ENCODE results near the gene PTGDS. TPM values are rescaled to one million over a fixed set of nuclear protein-coding genes. Genes with fewer than 3 reads are reported as not detected.

PTGDS gene
- total RNA-seq, 3 donors from 2014 or later (not counting 1 experiment from before 2014, with no cell fraction given): 157 to 361 (median 296) TPM

GRCh38 chr9:136947028-136947891 is 30.0 kb upstream of the PTGDS start:
- no peak for DNase-seq
- Mint-ChIP-seq H3K9me3 (no peaks in the 10 kb centered on the region), H3K4me3 (peak overlapping the region; percentile 21), H3K4me1 (peaks cover 7 to 33% of the 10 kb centered on the region in 2 donors), H3K27me3 (ENCODE audit: low read depth in 2 of 2) (no peaks in the 10 kb centered on the region), H3K27ac (peak overlapping the region in 1 of 2 donors; percentile 67), H3K36me3 (no peaks in the 10 kb centered on the region)
- no peaks in the 10 kb centered on the region for H3K27me3 ChIP-seq (ENCODE audit: control insufficient read depth, insufficient read depth, low read length)
- no peak overlapping the region for H3K27ac ChIP-seq (ENCODE audit: low read length)
- no peak for ATAC-seq
- H3K36me3 ChIP-seq (ENCODE audit: control insufficient read depth, insufficient read depth, low read length): peaks cover 7% of the 10 kb centered on the region
- no peak overlapping the region for H3K4me3 ChIP-seq (ENCODE audit: low read length)
- peaks cover 68% of the 10 kb centered on the region for H3K4me1 ChIP-seq (ENCODE audit: control insufficient read depth, insufficient read depth, low read length)
- intact Hi-C loops (cut with micrococcal nuclease): no loop called here
- no peak for TF ChIP-seq CTCF (IDR thresholded peaks at IDR 0.05)
- no peaks in the 10 kb centered on the region for H3K9me3 ChIP-seq (ENCODE audit: control insufficient read depth, insufficient read depth, low read length)
- whole genome bisulfite sequencing (ENCODE audit: insufficient coverage): 89% methylated on average over 26 of the region's 26 CpGs

GRCh38 chr9:136947955-136948510 is 29.3 kb upstream of the PTGDS start:
- no peaks in the 10 kb centered on the region for H3K9me3 Mint-ChIP-seq
- Histone ChIP-seq H3K36me3 (ENCODE audit: control insufficient read depth, insufficient read depth, low read length) (no peaks in the 10 kb centered on the region), H3K9me3 (ENCODE audit: control insufficient read depth, insufficient read depth, low read length) (no peaks in the 10 kb centered on the region), H3K4me3 (ENCODE audit: low read length) (no peak overlapping the region), H3K4me1 (ENCODE audit: control insufficient read depth, insufficient read depth, low read length) (peaks cover 63% of the 10 kb centered on the region), H3K27me3 (ENCODE audit: control insufficient read depth, insufficient read depth, low read length) (no peaks in the 10 kb centered on the region), H3K27ac (ENCODE audit: low read length) (peak overlapping the region; percentile 1)
- H3K4me3 Mint-ChIP-seq: peak overlapping the region; percentile 85
- ATAC-seq (no peak), DNase-seq (peak in 1 of 2 donors; percentile 48)
- intact Hi-C loops (cut with micrococcal nuclease): loop anchor here (2.0 kb wide), 2 partner anchors 45 to 87 kb away; partner anchors contain the start of gene PAXX
- WGBS (ENCODE audit: insufficient coverage): 47% methylated on average over 15 of the region's 15 CpGs
- peak overlapping the region; percentile 81 to 92 for H3K27ac Mint-ChIP-seq
- peaks cover 7 to 33% of the 10 kb centered on the region in 2 donors for H3K4me1 Mint-ChIP-seq
- H3K27me3 Mint-ChIP-seq (ENCODE audit: low read depth in 2 of 2): no peaks in the 10 kb centered on the region
- no peaks in the 10 kb centered on the region for H3K36me3 Mint-ChIP-seq
- peak; percentile 14 for TF ChIP-seq CTCF (IDR thresholded peaks at IDR 0.05)

- 17% methylated on average over 16 of the region's 22 CpGs for WGBS (ENCODE audit: insufficient coverage)
- no peak for ATAC-seq
- Mint-ChIP-seq H3K36me3 (no peaks in the 10 kb centered on the region), H3K27ac (peak overlapping the region; percentile 81 to 92), H3K4me1 (peaks cover 7 to 33% of the 10 kb centered on the region in 2 donors), H3K4me3 (peak overlapping the region; percentile 85), H3K9me3 (no peaks in the 10 kb centered on the region), H3K27me3 (ENCODE audit: low read depth in 2 of 2) (no peaks in the 10 kb centered on the region)
- H3K4me3 ChIP-seq (ENCODE audit: low read length): peak overlapping the region; percentile 75
- no peaks in the 10 kb centered on the region for H3K36me3 ChIP-seq (ENCODE audit: control insufficient read depth, insufficient read depth, low read length)
- intact Hi-C loops (cut with micrococcal nuclease): loop anchor here (2.0 kb wide), 2 partner anchors 43 to 85 kb away; partner anchors contain the start of gene PAXX
- H3K4me1 ChIP-seq (ENCODE audit: control insufficient read depth, insufficient read depth, low read length): peaks cover 53% of the 10 kb centered on the region
- TF ChIP-seq CTCF (IDR thresholded peaks at IDR 0.05): no peak
- no peaks in the 10 kb centered on the region for H3K9me3 ChIP-seq (ENCODE audit: control insufficient read depth, insufficient read depth, low read length)
- no peaks in the 10 kb centered on the region for H3K27me3 ChIP-seq (ENCODE audit: control insufficient read depth, insufficient read depth, low read length)
- H3K27ac ChIP-seq (ENCODE audit: low read length): peak overlapping the region; percentile 83
- no peak for DNase-seq
Observed at GRCh38 chr9:136949239-136949816, 28.0 kb upstream of the PTGDS start.

All from natural killer cell (primary cell).